Measurements from ENCODE around the gene RIT1.

DNA sequence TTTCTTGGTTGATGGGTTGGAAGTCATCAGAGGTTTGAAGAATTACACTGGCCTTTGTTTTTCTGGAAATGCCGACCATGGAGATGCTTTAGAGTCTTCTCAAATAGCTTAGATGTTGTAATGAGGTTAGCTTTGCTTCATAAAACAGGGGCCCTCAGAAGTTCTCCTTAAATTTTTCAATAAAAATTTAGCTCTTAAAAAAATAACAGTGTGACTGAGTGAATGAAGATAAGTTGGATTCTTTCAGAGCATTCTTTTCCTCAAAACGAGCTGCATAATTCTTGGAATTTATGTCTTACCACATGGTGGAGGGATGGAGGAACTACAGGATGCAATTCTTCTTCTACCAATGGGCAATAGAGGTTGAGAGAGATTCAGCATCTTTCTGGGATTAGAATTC is 28.4 kb downstream of the RIT1 start:
- TF ChIP-seq, protein P1, sequence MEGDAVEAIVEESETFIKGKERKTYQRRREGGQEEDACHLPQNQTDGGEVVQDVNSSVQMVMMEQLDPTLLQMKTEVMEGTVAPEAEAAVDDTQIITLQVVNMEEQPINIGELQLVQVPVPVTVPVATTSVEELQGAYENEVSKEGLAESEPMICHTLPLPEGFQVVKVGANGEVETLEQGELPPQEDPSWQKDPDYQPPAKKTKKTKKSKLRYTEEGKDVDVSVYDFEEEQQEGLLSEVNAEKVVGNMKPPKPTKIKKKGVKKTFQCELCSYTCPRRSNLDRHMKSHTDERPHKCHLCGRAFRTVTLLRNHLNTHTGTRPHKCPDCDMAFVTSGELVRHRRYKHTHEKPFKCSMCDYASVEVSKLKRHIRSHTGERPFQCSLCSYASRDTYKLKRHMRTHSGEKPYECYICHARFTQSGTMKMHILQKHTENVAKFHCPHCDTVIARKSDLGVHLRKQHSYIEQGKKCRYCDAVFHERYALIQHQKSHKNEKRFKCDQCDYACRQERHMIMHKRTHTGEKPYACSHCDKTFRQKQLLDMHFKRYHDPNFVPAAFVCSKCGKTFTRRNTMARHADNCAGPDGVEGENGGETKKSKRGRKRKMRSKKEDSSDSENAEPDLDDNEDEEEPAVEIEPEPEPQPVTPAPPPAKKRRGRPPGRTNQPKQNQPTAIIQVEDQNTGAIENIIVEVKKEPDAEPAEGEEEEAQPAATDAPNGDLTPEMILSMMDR (IDR thresholded peaks at IDR 0.05 in 4 of 5, conservative IDR thresholded peaks at IDR 0.05 in 1 of 5): no peak
- TF ChIP-seq POLR2A (IDR thresholded peaks at IDR 0.05): no peak
